Measurements from ENCODE around the gene TMEM269. TPM values are rescaled to one million over a fixed set of nuclear protein-coding genes. Genes with fewer than 3 reads are reported as not detected.

Gene TMEM269
- total and polyA plus RNA-seq, 4 donors, result 0.03 to 0.09 (median 0.07) TPM

- Histone ChIP-seq H3K27me3 (ENCODE audit: control insufficient read depth in 3 of 3, insufficient read depth in 3 of 3, low read length in 2 of 3) (no peaks in the 10 kb centered on the region), H3K4me1 (ENCODE audit: control insufficient read depth in 5 of 5, insufficient read depth in 5 of 5, low read length in 5 of 5) (peaks cover 4 to 21% (median 8%) of the 10 kb centered on the region in 5 donors), H3K9me3 (ENCODE audit: control insufficient read depth in 4 of 4, insufficient read depth in 3 of 4, low read length in 3 of 4) (no peaks in the 10 kb centered on the region), H3K4me3 (no peak overlapping the region), H3K9ac (ENCODE audit: insufficient read depth in 1 of 2, low read length in 2 of 2) (no peak overlapping the region), H3K27ac (ENCODE audit: low read depth in 1 of 2, low read length in 1 of 2) (no peak overlapping the region), H3K36me3 (ENCODE audit: control insufficient read depth in 4 of 4, insufficient read depth in 4 of 4, low read length in 4 of 4) (peaks cover 0 to 4% (median 0%) of the 10 kb centered on the region in 4 donors)
- no peak for TF ChIP-seq CTCF (IDR thresholded peaks at IDR 0.05; ENCODE audit: control extremely low read depth, extremely low read depth)
- ATAC-seq (ENCODE audit: insufficient read depth, low FRiP score) (no peak), DNase-seq (no peak)
- WGBS, 2 donors, result 65 to 72% methylated on average over 1 of the region's 1 CpG
These were observed 36.0 kb downstream of the TMEM269 start for GRCh38 chr1:42820813-42821212.

- H3K9ac ChIP-seq (ENCODE audit: insufficient read depth in 1 of 2, low read length in 2 of 2), result no peak overlapping the region
- no peak overlapping the region for H3K4me3 ChIP-seq
- no peaks in the 10 kb centered on the region for H3K9me3 ChIP-seq (ENCODE audit: control insufficient read depth in 4 of 4, insufficient read depth in 3 of 4, low read length in 3 of 4)
- 98 to 99% methylated on average over 2 of the region's 2 CpGs for WGBS, 2 donors
- no peak overlapping the region for H3K27ac ChIP-seq (ENCODE audit: low read depth in 1 of 2, low read length in 1 of 2)
- no peak for TF ChIP-seq CTCF (IDR thresholded peaks at IDR 0.05; ENCODE audit: control extremely low read depth, extremely low read depth)
- peaks cover 0 to 4% (median 0%) of the 10 kb centered on the region in 4 donors for H3K36me3 ChIP-seq (ENCODE audit: control insufficient read depth in 4 of 4, insufficient read depth in 4 of 4, low read length in 4 of 4)
- H3K4me1 ChIP-seq (ENCODE audit: control insufficient read depth in 5 of 5, insufficient read depth in 5 of 5, low read length in 5 of 5), result peaks cover 4 to 13% (median 5%) of the 10 kb centered on the region in 5 donors
- H3K27me3 ChIP-seq (ENCODE audit: control insufficient read depth in 3 of 3, insufficient read depth in 3 of 3, low read length in 2 of 3), result no peaks in the 10 kb centered on the region
- DNase-seq, result no peak
- ATAC-seq (ENCODE audit: insufficient read depth, low FRiP score), result no peak
These were observed 36.9 kb downstream of the TMEM269 start for GRCh38 chr1:42821690-42822089.

GRCh38 chr1:42822800-42823392 is 38.1 kb downstream of the TMEM269 start:
- Histone ChIP-seq H3K27me3 (ENCODE audit: control insufficient read depth in 3 of 3, insufficient read depth in 3 of 3, low read length in 2 of 3) (no peaks in the 10 kb centered on the region), H3K4me1 (ENCODE audit: control insufficient read depth in 5 of 5, insufficient read depth in 5 of 5, low read length in 5 of 5) (peaks cover 0 to 8% (median 4%) of the 10 kb centered on the region in 5 donors), H3K36me3 (ENCODE audit: control insufficient read depth in 4 of 4, insufficient read depth in 4 of 4, low read length in 4 of 4) (peaks cover 0 to 4% (median 0%) of the 10 kb centered on the region in 4 donors), H3K4me3 (no peak overlapping the region), H3K27ac (ENCODE audit: low read depth in 1 of 2, low read length in 1 of 2) (no peak overlapping the region), H3K9me3 (ENCODE audit: control insufficient read depth in 4 of 4, insufficient read depth in 3 of 4, low read length in 3 of 4) (no peaks in the 10 kb centered on the region), H3K9ac (ENCODE audit: insufficient read depth in 1 of 2, low read length in 2 of 2) (no peak overlapping the region)
- WGBS, 2 donors, result 69 to 84% methylated on average over 2 of the region's 2 CpGs
- no peak for DNase-seq
- ATAC-seq (ENCODE audit: insufficient read depth, low FRiP score), result no peak
- no peak for TF ChIP-seq CTCF (IDR thresholded peaks at IDR 0.05; ENCODE audit: control extremely low read depth, extremely low read depth)

Measured in lung (tissue), 12 donors.